ENCODE results near the gene GRIN2A.

- no peak for TF ChIP-seq EZH2 (IDR thresholded peaks at IDR 0.05; ENCODE audit: low read depth, low read length, severe bottlenecking)
- TF ChIP-seq MAX (IDR thresholded peaks at IDR 0.05), result no peak
- no peak for TF ChIP-seq SP1 (IDR thresholded peaks at IDR 0.05; ENCODE audit: low read depth, low read length)
- no peak for TF ChIP-seq CTCF (IDR thresholded peaks at IDR 0.05; ENCODE audit: control extremely low read depth in 1 of 3, insufficient read depth in 1 of 3, low read depth in 1 of 3, low read length in 3 of 3)
- no peak for TF ChIP-seq POLR2A (IDR thresholded peaks at IDR 0.05; ENCODE audit: control extremely low read depth in 1 of 2, low read depth in 2 of 2, low read length in 2 of 2)
- TF ChIP-seq CHD2 (IDR thresholded peaks at IDR 0.05; ENCODE audit: low read length), result no peak
- no peak for TF ChIP-seq NRF1 (IDR thresholded peaks at IDR 0.05; ENCODE audit: low read depth, low read length)
These were observed 27.8 kb downstream of the GRIN2A start for GRCh38 chr16:10154389-10154788.
